Tibial nerve (tissue), 4 donors: ENCODE data around the gene PADI4.

Source experiments
- EP300 ChIP-seq, 2 donors: sonication (generic); formaldehyde crosslinking; IDR thresholded peaks; one replicate each; pipeline ENCODE4 v1.6.1; 2017; ENCODE audit warnings: antibody characterized with exemption in 2 of 2, mild to moderate bottlenecking in 1 of 2
- POLR2A ChIP-seq, 2 donors: fragments of 450-650 bp; IDR thresholded peaks; one replicate each; pipeline ENCODE4 v1.6.1; 2017; ENCODE audit warnings: antibody characterized with exemption in 2 of 2, mild to moderate bottlenecking in 2 of 2, moderate library complexity in 2 of 2
- TF ChIP-seq, protein P1 (sequence below), 5 experiments: fragments of 200-600 bp in 3 of 5; fragments of 450-650 bp in 2 of 5; sonication (generic) in 3 of 5; IDR thresholded peaks; one replicate each; pipeline ENCODE4 v1.5.1; 2016 to 2019; ENCODE audit warnings: antibody characterized with exemption in 5 of 5, mild to moderate bottlenecking in 3 of 5, moderate library complexity in 2 of 5

- no peak for TF ChIP-seq EP300 (IDR thresholded peaks at IDR 0.05)
- TF ChIP-seq, protein P1, sequence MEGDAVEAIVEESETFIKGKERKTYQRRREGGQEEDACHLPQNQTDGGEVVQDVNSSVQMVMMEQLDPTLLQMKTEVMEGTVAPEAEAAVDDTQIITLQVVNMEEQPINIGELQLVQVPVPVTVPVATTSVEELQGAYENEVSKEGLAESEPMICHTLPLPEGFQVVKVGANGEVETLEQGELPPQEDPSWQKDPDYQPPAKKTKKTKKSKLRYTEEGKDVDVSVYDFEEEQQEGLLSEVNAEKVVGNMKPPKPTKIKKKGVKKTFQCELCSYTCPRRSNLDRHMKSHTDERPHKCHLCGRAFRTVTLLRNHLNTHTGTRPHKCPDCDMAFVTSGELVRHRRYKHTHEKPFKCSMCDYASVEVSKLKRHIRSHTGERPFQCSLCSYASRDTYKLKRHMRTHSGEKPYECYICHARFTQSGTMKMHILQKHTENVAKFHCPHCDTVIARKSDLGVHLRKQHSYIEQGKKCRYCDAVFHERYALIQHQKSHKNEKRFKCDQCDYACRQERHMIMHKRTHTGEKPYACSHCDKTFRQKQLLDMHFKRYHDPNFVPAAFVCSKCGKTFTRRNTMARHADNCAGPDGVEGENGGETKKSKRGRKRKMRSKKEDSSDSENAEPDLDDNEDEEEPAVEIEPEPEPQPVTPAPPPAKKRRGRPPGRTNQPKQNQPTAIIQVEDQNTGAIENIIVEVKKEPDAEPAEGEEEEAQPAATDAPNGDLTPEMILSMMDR (IDR thresholded peaks at IDR 0.05), result no peak
- TF ChIP-seq POLR2A (IDR thresholded peaks at IDR 0.05), result no peak
Measured at GRCh38 chr1:17273096-17273495, 34.9 kb upstream of the PADI4 start.
